ENCODE measurements around the gene SMOC1. TPM values are rescaled to one million over a fixed set of nuclear protein-coding genes. Genes with fewer than 3 reads are reported as not detected.

Gene SMOC1
- total RNA-seq, 3 donors from 2014 or later = 2.9 to 32.6 (median 5.7) TPM

- no peaks in the 10 kb centered on the region for H3K9me3 ChIP-seq
- peaks cover 0 to 10% of the 10 kb centered on the region in 2 donors for H3K4me1 ChIP-seq
- intact Hi-C loops (cut with DNase I; ENCODE audit: low total_unique reads) = loop anchor here (10.0 kb wide), 1 partner anchor 205 kb away; no protein-coding TSS in a partner anchor
- H3K27ac ChIP-seq = peak overlapping the region in 1 of 2 donors; percentile 58
- H3K27me3 ChIP-seq = no peaks in the 10 kb centered on the region
- TF ChIP-seq POLR2AphosphoS5 (IDR thresholded peaks at IDR 0.05) (no peak), CTCF (IDR thresholded peaks at IDR 0.05) (no peak), POLR2A (IDR thresholded peaks at IDR 0.05) (no peak)
- H3K4me3 ChIP-seq = no peak overlapping the region
- no peak for DNase-seq (ENCODE audit: low spot score in 2 of 2)
- no peaks in the 10 kb centered on the region for H3K36me3 ChIP-seq
Observed at GRCh38 chr14:70019695-70020094, 140.5 kb downstream of the SMOC1 start.

GRCh38 chr14:70020352-70021170, 141.3 kb downstream of the SMOC1 start:
- TF ChIP-seq POLR2A (IDR thresholded peaks at IDR 0.05) = no peak
- TF ChIP-seq POLR2AphosphoS5 (IDR thresholded peaks at IDR 0.05) = no peak
- H3K9me3 ChIP-seq = no peaks in the 10 kb centered on the region
- no peak overlapping the region for H3K27ac ChIP-seq
- H3K27me3 ChIP-seq = no peaks in the 10 kb centered on the region
- intact Hi-C loops (cut with DNase I; ENCODE audit: low total_unique reads) = loop anchor here (10.0 kb wide), 1 partner anchor 206 kb away; no protein-coding TSS in a partner anchor
- no peak for DNase-seq (ENCODE audit: low spot score in 2 of 2)
- no peak overlapping the region for H3K4me3 ChIP-seq
- no peaks in the 10 kb centered on the region for H3K36me3 ChIP-seq
- peaks cover 0 to 10% of the 10 kb centered on the region in 2 donors for H3K4me1 ChIP-seq

DNA sequence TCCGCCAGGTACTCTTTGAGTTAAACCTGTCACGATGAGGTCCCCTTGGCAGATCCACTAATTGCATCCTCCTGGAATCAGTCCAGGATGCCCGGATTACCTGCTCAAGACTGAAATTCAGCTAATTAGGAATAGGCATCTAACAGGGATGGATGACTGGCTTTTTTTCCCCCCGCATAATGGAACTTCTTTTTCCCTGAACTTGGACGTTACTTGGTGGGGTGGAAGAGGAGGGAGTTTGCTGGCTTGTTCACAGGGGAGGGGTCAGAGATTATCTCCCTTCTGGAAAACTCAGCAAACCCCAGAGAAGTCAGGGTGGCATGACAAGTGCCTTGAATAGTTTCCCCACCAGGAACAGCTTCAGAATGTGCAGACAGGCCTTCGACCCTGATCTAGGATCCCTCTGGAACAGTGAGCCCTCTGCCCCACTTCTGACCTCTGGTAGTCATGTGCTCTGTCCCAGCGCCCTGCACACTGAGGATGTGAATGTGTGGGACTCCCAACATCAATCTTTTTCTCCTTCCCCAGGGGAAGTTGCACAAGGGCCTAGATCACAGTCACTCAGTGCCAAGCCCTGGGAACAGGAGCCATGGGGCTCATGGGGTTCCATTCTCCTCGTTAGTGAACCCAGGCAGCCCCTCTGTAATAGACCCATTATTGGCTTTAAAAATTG, 142.5 kb downstream of the SMOC1 start:
- intact Hi-C loops (cut with DNase I; ENCODE audit: low total_unique reads) = loop anchor here (10.0 kb wide), 1 partner anchor 207 kb away; no protein-coding TSS in a partner anchor
- Histone ChIP-seq H3K4me1 (peaks cover 0 to 10% of the 10 kb centered on the region in 2 donors), H3K27ac (no peak overlapping the region), H3K27me3 (no peaks in the 10 kb centered on the region), H3K36me3 (no peaks in the 10 kb centered on the region), H3K4me3 (no peak overlapping the region), H3K9me3 (no peaks in the 10 kb centered on the region)
- DNase-seq (ENCODE audit: low spot score in 2 of 2) = no peak
- TF ChIP-seq CTCF (IDR thresholded peaks at IDR 0.05) = no peak
- TF ChIP-seq POLR2A (IDR thresholded peaks at IDR 0.05) = no peak
- no peak for TF ChIP-seq POLR2AphosphoS5 (IDR thresholded peaks at IDR 0.05)

DNA sequence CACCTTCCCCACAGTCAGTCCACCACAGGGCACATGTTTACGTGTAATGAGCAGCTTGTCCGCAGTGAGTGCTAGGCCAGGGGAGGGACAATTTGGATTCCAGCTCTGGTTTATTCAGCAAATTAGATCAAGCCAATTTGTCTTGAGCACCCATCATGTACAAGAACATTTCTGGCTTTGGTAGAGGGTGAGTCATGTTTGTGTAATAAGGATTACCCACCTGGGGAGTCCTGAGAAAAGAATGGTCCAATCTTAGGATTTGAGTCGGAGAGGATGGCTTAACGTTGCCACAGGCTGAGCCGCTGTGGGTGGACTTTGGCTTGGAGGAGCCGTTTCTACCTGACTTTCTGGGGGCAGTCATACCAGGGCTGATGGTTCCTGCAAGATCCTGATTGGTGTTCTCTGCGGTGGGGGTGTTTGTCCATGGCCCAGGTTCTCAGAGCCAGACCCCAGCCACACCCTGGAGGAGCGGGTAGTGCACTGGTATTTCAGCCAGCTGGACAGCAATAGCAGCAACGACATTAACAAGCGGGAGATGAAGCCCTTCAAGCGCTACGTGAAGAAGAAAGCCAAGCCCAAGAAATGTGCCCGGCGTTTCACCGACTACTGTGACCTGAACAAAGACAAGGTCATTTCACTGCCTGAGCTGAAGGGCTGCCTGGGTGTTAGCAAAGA, 143.7 kb downstream of the SMOC1 start:
- no peak overlapping the region for H3K27ac ChIP-seq
- no peak overlapping the region for H3K4me3 ChIP-seq
- H3K9me3 ChIP-seq = no peaks in the 10 kb centered on the region
- no peaks in the 10 kb centered on the region for H3K36me3 ChIP-seq
- TF ChIP-seq POLR2A (IDR thresholded peaks at IDR 0.05) (no peak), POLR2AphosphoS5 (IDR thresholded peaks at IDR 0.05) (no peak), CTCF (IDR thresholded peaks at IDR 0.05) (no peak)
- no peak for DNase-seq (ENCODE audit: low spot score in 2 of 2)
- no peaks in the 10 kb centered on the region for H3K27me3 ChIP-seq
- intact Hi-C loops (cut with DNase I; ENCODE audit: low total_unique reads) = loop anchor here (10.0 kb wide), 1 partner anchor 208 kb away; no protein-coding TSS in a partner anchor
- H3K4me1 ChIP-seq = peaks cover 0 to 7% of the 10 kb centered on the region in 2 donors

GRCh38 chr14:70023871-70024270, 144.7 kb downstream of the SMOC1 start:
- Histone ChIP-seq H3K27me3 (no peaks in the 10 kb centered on the region), H3K27ac (no peak overlapping the region), H3K36me3 (no peaks in the 10 kb centered on the region), H3K4me3 (no peak overlapping the region), H3K9me3 (no peaks in the 10 kb centered on the region), H3K4me1 (no peaks in the 10 kb centered on the region)
- no peak for TF ChIP-seq POLR2AphosphoS5 (IDR thresholded peaks at IDR 0.05)
- TF ChIP-seq CTCF (IDR thresholded peaks at IDR 0.05) = no peak
- TF ChIP-seq POLR2A (IDR thresholded peaks at IDR 0.05) = no peak
- no peak for DNase-seq (ENCODE audit: low spot score in 2 of 2)
- intact Hi-C loops (cut with DNase I; ENCODE audit: low total_unique reads) = loop anchor here (10.0 kb wide), 1 partner anchor 209 kb away; no protein-coding TSS in a partner anchor
